Uterus (tissue), 4 donors: ENCODE data around the gene KCNAB2. TPM values are rescaled to one million over a fixed set of nuclear protein-coding genes. Genes with fewer than 3 reads are reported as not detected.

Experiments used
- DNase-seq, 2 donors: peaks; one replicate each; pipeline ENCODE4 v3.0.0-alpha.2; 2019 to 2020
- H3K27ac ChIP-seq, 2 donors: fragments of 200-600 bp; sonication (generic); 1 replicate in 1 of 2; 2 replicates in 1 of 2; pipeline ENCODE4 v1.5.1; 2016 to 2018
- H3K27me3 ChIP-seq, 2 donors: fragments of 200-600 bp; sonication (generic); one replicate each; pipeline ENCODE4 v1.5.1; 2018 to 2019; ENCODE audit warnings: control low read depth in 1 of 2
- H3K36me3 ChIP-seq, 2 donors: fragments of 200-600 bp; sonication (generic); one replicate each; pipeline ENCODE4 v1.5.1; 2019; ENCODE audit warnings: control low read depth in 1 of 2
- H3K4me1 ChIP-seq, 2 donors: fragments of 200-600 bp; sonication (generic); one replicate each; pipeline ENCODE4 v1.5.1; 2018 to 2019; ENCODE audit warnings: control low read depth in 1 of 2
- H3K4me3 ChIP-seq, 2 donors: fragments of 200-600 bp; sonication (generic); 1 replicate in 1 of 2; 2 replicates in 1 of 2; pipeline ENCODE4 v1.5.1; 2018 to 2019; ENCODE audit warnings: mild to moderate bottlenecking in 1 of 2
- H3K9me3 ChIP-seq, 2 donors: fragments of 200-600 bp; sonication (generic); one replicate each; pipeline ENCODE4 v1.5.1; 2019; ENCODE audit warnings: control low read depth in 1 of 2
- POLR2A ChIP-seq, 2 donors: fragments of 450-650 bp; IDR thresholded peaks; one replicate each; pipeline ENCODE4 v1.6.1; 2016; ENCODE audit warnings: antibody characterized with exemption in 2 of 2, mild to moderate bottlenecking in 1 of 2, moderate library complexity in 1 of 2
- intact Hi-C: fragments of 100-400 bp; cut with DNase I; formaldehyde crosslinking; loops from one replicate; pipeline ENCODE4 v1.15.1; 2023; ENCODE audit warnings: low total_unique reads
- total RNA-seq, 4 donors: library from RNA; depleted of rRNA in 3 of 4; stranded (reverse); fragments of >200 nt in 3 of 4; gene quantifications; one replicate each; pipeline versions ENCODE4 v1.1.0 to v1.2.4, GENCODE V29; 2014 to 2023
- TF ChIP-seq, protein P1 (sequence below), 4 experiments: fragments of 200-600 bp in 2 of 4; fragments of 450-650 bp in 2 of 4; sonication (generic) in 2 of 4; IDR thresholded peaks; one replicate each; pipeline ENCODE4 v1.5.1; 2016 to 2019; ENCODE audit warnings: antibody characterized with exemption in 4 of 4, mild to moderate bottlenecking in 2 of 4, moderate library complexity in 1 of 4
- donor health status: DM: yes; HTN: yes; CAD: no.

Gene KCNAB2
- total RNA-seq, 4 donors from 2014 or later = 1.5 to 21.2 (median 12.9) TPM

DNA sequence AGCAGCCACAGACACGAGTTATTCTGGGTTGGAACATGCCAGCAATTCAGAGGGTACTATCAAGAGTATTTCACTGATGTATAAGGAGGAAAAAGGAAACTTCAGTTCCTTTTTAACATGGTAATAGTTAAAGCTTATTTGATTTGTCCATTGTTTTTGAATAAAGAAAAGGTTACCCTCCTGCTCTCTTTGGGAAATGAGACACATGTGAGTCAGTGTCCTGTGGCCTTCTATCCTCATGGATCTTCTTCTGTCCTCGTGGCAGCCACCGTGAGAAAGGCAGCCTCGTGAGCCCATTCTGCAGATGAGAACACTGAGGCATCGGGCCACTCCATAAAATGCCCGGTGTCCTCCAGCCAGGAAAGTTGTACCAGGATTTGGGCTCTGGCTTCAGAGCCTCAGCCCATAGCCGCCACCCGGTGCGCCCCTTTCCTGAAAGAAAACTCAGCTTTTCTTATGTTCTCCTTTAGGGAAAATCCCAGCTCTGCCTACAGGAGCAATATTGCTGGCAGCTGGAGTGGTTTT lies 24.8 kb downstream of the KCNAB2 start:
- intact Hi-C loops = no loop called here
- no peak for TF ChIP-seq POLR2A (IDR thresholded peaks at IDR 0.05)
- TF ChIP-seq, protein P1, sequence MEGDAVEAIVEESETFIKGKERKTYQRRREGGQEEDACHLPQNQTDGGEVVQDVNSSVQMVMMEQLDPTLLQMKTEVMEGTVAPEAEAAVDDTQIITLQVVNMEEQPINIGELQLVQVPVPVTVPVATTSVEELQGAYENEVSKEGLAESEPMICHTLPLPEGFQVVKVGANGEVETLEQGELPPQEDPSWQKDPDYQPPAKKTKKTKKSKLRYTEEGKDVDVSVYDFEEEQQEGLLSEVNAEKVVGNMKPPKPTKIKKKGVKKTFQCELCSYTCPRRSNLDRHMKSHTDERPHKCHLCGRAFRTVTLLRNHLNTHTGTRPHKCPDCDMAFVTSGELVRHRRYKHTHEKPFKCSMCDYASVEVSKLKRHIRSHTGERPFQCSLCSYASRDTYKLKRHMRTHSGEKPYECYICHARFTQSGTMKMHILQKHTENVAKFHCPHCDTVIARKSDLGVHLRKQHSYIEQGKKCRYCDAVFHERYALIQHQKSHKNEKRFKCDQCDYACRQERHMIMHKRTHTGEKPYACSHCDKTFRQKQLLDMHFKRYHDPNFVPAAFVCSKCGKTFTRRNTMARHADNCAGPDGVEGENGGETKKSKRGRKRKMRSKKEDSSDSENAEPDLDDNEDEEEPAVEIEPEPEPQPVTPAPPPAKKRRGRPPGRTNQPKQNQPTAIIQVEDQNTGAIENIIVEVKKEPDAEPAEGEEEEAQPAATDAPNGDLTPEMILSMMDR (IDR thresholded peaks at IDR 0.05) = no peak

DNA sequence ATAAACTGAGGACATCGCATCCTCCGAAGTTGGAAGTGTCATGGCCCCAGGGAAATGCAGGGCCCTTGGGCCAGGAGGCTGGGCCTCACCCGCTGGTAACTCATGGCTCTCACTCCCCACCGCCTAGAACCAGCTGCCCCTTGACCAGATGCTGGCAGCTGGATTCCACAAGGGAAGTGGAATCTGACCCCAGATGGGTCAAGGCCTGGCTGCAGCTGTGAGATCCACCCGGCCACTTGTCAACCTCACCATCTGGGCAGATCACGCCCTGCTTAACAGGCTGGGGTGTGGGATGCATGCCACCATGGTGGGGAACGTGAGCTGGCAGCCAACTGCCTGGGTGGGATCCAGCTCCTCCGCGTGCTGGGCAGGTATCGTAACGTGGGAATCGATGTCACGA lies 25.5 kb downstream of the KCNAB2 start:
- intact Hi-C loops = no loop called here
- H3K4me1 ChIP-seq = no peaks in the 10 kb centered on the region
- no peak overlapping the region for H3K27ac ChIP-seq
- H3K4me3 ChIP-seq = no peak overlapping the region
- no peaks in the 10 kb centered on the region for H3K9me3 ChIP-seq
- DNase-seq = no peak
- H3K36me3 ChIP-seq = no peaks in the 10 kb centered on the region
- no peaks in the 10 kb centered on the region for H3K27me3 ChIP-seq
- TF ChIP-seq, protein P1 (IDR thresholded peaks at IDR 0.05) = no peak
- no peak for TF ChIP-seq POLR2A (IDR thresholded peaks at IDR 0.05)

More for the DNA sequence above, 24.8 kb downstream of the KCNAB2 start:
- H3K4me3 ChIP-seq = no peak overlapping the region
- no peaks in the 10 kb centered on the region for H3K27me3 ChIP-seq
- H3K36me3 ChIP-seq = no peaks in the 10 kb centered on the region
- no peaks in the 10 kb centered on the region for H3K4me1 ChIP-seq
- no peaks in the 10 kb centered on the region for H3K9me3 ChIP-seq
- DNase-seq = no peak
- H3K27ac ChIP-seq = no peak overlapping the region

DNA sequence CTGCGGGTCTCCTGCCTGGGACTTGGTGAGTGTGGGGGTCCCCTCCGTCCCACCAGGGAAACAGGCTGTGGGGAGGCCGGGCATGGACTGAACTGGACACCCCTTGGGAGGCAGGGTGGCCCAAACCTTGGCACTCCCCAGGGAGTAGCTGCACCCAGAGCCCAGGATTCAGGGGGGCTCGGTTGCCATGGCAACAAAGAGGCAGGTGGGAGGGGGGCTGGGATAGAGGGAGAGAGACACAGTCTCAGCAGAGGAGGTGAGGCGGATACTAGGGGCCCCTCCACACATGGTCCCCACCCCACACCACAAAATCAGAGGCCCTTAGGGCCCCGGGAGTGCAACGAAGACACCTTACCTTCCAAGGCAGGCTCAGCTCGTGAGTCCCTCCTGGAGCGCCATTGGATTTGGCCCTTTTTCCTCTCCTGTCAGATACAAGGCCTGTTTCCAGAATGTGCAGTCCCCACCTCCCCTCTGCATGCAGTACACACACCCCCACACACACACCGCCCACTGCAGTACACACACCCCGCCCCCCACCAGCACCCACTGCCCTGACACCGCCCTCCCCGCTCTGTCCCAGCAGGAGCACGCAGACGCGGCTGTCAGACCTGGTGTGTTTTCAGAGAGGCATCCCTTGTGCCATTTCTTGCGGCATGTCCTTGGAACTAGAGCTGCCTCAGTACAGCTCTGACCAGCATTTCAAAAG lies 27.2 kb downstream of the KCNAB2 start:
- no peaks in the 10 kb centered on the region for H3K9me3 ChIP-seq
- H3K27ac ChIP-seq = no peak overlapping the region
- no peak overlapping the region for H3K4me3 ChIP-seq
- H3K4me1 ChIP-seq = no peaks in the 10 kb centered on the region
- no peak for DNase-seq
- no peaks in the 10 kb centered on the region for H3K27me3 ChIP-seq
- TF ChIP-seq, protein P1 (IDR thresholded peaks at IDR 0.05) = no peak
- TF ChIP-seq POLR2A (IDR thresholded peaks at IDR 0.05) = no peak
- H3K36me3 ChIP-seq = no peaks in the 10 kb centered on the region
- intact Hi-C loops = no loop called here

DNA sequence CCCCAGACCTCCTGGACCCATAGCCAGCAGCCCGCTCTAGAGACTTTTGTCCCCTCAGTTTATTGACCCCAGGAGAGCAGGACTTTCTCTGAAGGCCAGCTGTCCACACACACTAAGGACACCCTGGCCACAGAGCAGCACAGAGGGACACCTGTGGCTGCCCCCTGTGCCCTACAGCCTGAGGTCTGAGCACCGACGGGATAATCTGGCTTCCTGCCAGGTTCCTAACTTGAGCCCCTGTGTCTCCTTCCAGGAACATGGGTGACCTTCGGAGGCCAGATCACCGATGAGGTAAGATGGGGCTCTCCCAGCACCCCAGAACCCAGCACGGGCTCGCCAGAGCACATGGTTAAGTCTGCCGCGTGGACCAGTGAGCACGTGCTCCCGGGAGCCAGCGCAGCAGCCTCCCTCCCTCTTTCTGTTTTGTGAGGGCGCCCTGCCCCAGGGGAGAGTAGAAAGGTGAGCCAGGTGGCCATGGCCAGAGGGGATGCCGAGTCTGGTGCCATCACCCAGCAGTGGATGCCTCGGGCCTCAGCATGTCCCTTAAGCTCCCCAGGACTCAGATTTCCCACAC lies 27.9 kb downstream of the KCNAB2 start:
- intact Hi-C loops = no loop called here

More for the DNA sequence above, 27.9 kb downstream of the KCNAB2 start:
- Histone ChIP-seq H3K9me3 (no peaks in the 10 kb centered on the region), H3K27me3 (no peaks in the 10 kb centered on the region), H3K27ac (no peak overlapping the region), H3K4me1 (no peaks in the 10 kb centered on the region), H3K36me3 (no peaks in the 10 kb centered on the region), H3K4me3 (no peak overlapping the region)
- no peak for DNase-seq
- TF ChIP-seq, protein P1 (IDR thresholded peaks at IDR 0.05) = no peak
